Endometrial microvascular endothelial cells (primary cell): ENCODE data around the gene ERLIN1. TPM values are rescaled to one million over a fixed set of nuclear protein-coding genes. Genes with fewer than 3 reads are reported as not detected.

Experiments used
- in situ Hi-C: cut with HindIII; loops from 2 replicates; pipeline ENCODE4 v1.10.0; 2017; ENCODE audit warnings: low sequenced_read_pairs, low pct_unique_long_range_greater_than_20kb; ENCODE audit errors: inconsistent ontology term
- total RNA-seq: library from RNA; depleted of rRNA; stranded (reverse); fragments of >200 nt; gene quantifications from one replicate; pipeline ENCODE4 v1.2.3, GENCODE V29; 2015; ENCODE audit errors: inconsistent ontology term

ERLIN1 gene
- 65.0 TPM for total RNA-seq

GRCh38 chr10:100185364-100186252 lies at the start of gene ERLIN1:
ERLIN1 (minus strand) TSS chr10:100186029; CDS start chr10:100185626, 403 bp downstream.
- in situ Hi-C loops = no loop called here

GRCh38 chr10:100232101-100232500 lies 46.3 kb upstream of the ERLIN1 start:
- in situ Hi-C loops = no loop called here

- in situ Hi-C loops = no loop called here
Observed at GRCh38 chr10:100229819-100230422, 44.1 kb upstream of the ERLIN1 start.

DNA sequence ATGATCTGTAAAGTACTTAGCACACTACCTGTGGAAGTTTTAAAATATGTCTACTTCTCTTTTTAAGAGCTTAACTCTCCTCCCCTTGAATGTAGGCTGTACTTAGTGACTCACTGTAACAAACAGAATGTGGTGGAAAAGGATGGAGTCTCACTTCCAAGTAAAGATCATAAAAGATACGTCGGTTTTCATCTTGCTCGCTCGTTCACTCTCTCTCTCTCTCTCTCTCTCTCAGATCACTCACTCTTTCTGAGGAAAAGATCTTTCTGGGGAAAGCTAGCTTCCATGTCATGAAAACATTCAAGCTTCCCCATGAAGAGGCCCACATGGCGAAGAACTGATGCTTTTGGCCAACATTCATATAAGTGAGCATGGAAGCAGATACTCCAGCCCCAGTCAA lies 38.0 kb upstream of the ERLIN1 start:
- in situ Hi-C loops = no loop called here

DNA sequence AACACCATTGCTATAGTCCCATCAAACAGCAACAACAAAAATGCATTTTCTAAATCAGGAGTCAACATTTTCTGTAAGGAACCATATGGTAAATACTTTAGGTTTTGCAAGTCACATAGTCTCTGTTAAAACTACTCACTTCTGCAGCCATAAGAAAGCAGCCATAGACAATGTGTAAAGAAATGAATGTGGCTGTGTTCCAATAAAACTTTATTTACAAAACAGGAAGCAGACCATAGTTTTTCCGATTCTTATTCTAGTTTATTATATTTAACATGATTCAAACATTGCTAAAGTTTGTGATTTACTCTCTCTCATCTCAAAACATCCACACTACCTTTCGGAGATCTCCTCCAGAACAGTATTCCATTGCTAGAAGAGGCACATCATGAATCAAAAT lies 36.7 kb upstream of the ERLIN1 start:
- in situ Hi-C loops = no loop called here

DNA sequence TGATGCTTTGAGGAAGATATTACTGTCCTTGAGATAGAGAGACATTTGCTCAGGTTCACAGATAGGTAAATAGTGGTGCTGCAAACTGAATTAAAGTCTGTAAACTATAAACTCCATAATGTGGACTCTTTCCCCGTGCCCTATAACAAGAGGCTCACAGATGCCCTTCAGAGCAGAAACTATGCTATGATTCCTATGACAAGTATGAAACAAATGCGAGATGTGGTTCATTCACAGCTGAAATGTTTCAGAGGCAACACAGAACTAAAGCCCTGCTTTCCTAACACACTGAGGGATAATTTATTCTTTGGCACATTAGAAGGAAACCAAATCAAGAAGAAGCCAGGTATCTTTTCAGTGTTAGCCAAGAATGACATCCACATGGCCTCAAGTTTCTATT lies 30.2 kb upstream of the ERLIN1 start:
- in situ Hi-C loops = no loop called here

- in situ Hi-C loops = no loop called here
Observed at GRCh38 chr10:100209303-100209702, 23.5 kb upstream of the ERLIN1 start.

- in situ Hi-C loops = no loop called here
Observed at GRCh38 chr10:100208276-100208675, 22.4 kb upstream of the ERLIN1 start.

DNA sequence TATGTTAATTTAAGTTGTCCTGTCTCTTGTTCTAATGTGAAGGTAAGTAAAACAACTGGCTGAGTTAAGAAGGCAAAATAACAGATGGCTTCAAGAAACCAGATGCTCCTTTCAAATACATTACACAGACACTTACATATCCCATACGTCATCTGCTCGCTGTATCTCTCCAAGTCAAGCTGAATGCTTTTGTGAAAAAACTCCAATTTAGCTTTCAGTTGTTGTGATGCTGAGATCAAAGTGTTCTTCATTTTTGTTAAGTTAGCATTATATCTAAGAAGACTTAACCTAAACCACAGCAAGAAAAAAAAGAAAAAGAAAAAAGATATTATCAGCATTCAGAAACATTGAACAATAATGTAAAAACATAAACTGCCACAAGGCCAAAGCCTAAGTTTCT lies 18.5 kb upstream of the ERLIN1 start:
- in situ Hi-C loops = no loop called here

- in situ Hi-C loops = no loop called here
Observed at GRCh38 chr10:100201549-100201948, 15.7 kb upstream of the ERLIN1 start.

DNA sequence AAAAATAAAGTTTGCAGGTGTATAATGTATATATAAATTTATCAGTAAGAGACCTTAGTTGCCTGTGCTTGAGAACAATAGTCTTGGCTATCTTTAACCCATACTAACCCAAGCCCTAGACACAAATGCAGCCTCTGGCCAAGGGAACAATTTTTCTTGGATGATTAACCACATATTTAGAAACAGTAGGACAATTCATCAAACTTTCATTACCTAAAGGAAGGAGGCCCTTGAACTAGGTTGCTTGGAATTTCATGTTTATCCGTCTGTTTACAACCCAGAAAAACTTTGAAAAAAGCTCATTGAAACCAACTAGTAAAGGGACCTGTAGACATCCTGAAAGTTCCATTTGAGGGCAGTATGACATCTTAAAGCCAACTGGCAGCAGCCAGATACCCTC lies 8.9 kb upstream of the ERLIN1 start:
- in situ Hi-C loops = no loop called here

- in situ Hi-C loops = no loop called here
Observed at GRCh38 chr10:100192350-100192749, 6.5 kb upstream of the ERLIN1 start.

DNA sequence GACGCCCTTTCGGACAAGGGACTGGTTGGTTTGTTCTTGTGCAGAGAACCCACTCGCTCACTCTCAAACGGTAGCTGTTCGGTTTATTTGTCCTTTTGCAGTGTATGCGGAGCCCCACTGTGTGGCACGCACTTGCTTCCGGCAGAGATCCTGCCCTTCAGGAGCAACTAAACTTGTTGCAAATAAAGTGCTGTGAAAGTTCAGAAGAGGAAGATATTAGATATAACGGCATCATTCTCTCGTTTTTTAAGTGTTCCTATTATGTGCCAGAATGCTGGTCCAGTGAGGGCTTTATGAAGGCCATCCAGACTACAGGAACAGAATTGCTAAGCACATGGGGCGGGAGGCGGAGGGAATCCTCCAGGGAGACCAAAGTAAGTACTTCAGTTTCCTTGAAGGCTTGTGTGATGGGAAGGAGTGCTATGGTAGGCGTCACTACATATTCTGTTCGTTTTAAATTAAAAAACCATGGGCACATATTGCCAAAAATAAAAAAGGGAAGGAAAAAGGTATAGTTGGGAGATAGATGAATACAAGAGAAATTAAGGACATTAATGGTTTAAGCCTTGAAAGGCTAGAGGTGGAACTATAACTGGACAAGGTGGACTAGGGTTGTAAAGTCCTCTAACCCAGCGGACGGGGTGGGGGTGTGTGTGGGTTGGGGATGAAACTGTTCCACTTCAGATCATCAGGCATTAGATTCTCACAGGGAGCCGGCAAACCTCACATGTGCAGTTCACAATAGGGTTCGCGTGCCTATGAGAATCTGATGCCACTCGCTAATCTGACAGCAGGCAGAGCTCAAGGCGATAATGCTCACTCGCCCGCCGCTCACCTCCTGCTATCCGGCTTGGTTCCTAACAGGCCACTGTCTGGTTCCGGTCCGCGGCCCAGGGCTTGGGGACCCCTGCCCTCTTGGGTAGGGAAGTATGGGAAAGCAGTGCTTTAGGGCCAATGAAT lies 704 bp upstream of the ERLIN1 start:
- in situ Hi-C loops = no loop called here

DNA sequence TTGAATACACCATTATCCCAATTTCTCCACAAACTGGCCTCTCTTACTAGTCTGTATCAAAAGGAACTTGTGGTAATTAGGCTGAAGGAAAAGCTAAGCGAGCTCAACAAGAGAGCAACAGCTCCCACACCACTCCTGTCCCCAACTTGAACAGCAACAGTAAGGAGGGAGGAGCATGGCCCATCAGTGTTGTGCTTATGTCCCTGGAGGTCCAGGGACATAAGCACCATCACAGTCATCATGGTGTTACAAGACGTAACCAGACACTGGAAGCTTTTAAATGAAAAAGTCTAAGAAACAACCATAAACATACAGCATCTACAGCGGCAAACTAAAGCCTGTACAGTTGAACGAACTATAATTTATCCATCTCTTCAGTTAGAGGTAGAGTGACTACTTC lies 989 bp downstream of the ERLIN1 start:
- in situ Hi-C loops = no loop called here

DNA sequence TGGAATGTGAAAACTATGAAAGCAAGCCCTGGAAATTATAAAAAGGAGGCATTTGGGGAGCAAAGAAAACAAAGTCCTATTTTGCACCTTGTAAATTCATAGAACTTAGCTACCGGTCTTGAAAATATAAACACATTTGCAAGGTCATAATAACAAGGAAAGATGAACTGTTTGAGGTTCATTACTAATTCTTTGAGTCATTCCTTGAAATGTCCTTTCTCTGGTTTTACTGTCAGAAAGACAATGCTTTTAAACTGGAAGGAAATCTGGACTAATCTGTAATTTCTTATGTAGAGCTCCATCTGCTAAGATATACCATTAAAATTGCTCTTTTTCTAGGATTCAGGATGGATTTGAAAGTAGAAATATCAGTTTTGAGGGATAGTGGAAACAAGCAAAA lies 1.4 kb downstream of the ERLIN1 start:
- in situ Hi-C loops = no loop called here

GRCh38 chr10:100183481-100183880 lies 2.3 kb downstream of the ERLIN1 start:
- in situ Hi-C loops = no loop called here

- in situ Hi-C loops = no loop called here
Observed at GRCh38 chr10:100182908-100183307, 2.9 kb downstream of the ERLIN1 start.

- in situ Hi-C loops = no loop called here
Observed at GRCh38 chr10:100182281-100182680, 3.5 kb downstream of the ERLIN1 start.

GRCh38 chr10:100175875-100176274 lies 10.0 kb downstream of the ERLIN1 start:
- in situ Hi-C loops = no loop called here
